Activated naive CD4-positive, alpha-beta T cell treated with anti-CD3 and anti-CD28 coated beads, Interleukin-2, amount 50 U/mL, for 24 hours (primary cell): ENCODE results near the gene TRIM71.
"Not testable (repeated sequence)": the region's sequence is repeated elsewhere in the genome, so short reads cannot be mapped to it uniquely, and the experiment has no call there.

ENCODE experiments used
- H3K27ac Mint-ChIP-seq: one replicate; pipeline ENCODE4 v1.8.0; 2021; ENCODE audit warnings: mild to moderate bottlenecking, mixed read lengths
- H3K27me3 Mint-ChIP-seq: one replicate; pipeline ENCODE4 v1.8.0; 2021; ENCODE audit warnings: mixed read lengths
- H3K36me3 Mint-ChIP-seq: one replicate; pipeline ENCODE4 v1.8.0; 2021; ENCODE audit warnings: mixed read lengths
- H3K4me1 Mint-ChIP-seq: one replicate; pipeline ENCODE4 v1.8.0; 2021; ENCODE audit warnings: mixed read lengths
- H3K4me3 Mint-ChIP-seq: one replicate; pipeline ENCODE4 v1.8.0; 2021; ENCODE audit warnings: mild to moderate bottlenecking, mixed read lengths
- H3K9me3 Mint-ChIP-seq: one replicate; pipeline ENCODE4 v1.8.0; 2021; ENCODE audit warnings: mixed read lengths

TRIM71 gene

GRCh38 chr3:32847045-32847444 lies 29.2 kb downstream of the TRIM71 start:
- H3K36me3 Mint-ChIP-seq, H3K27me3 Mint-ChIP-seq, H3K4me1 Mint-ChIP-seq, H3K9me3 Mint-ChIP-seq, H3K27ac Mint-ChIP-seq, H3K4me3 Mint-ChIP-seq: not testable (repeated sequence)

- Mint-ChIP-seq H3K27ac (no peak overlapping the region), H3K27me3 (no peaks in the 10 kb centered on the region), H3K4me3 (no peak overlapping the region), H3K4me1 (peaks cover 4% of the 10 kb centered on the region), H3K36me3 (no peaks in the 10 kb centered on the region), H3K9me3 (no peaks in the 10 kb centered on the region)
Measured at GRCh38 chr3:32847528-32847927, 29.7 kb downstream of the TRIM71 start.

- Mint-ChIP-seq H3K4me3 (no peak overlapping the region), H3K27me3 (no peaks in the 10 kb centered on the region), H3K9me3 (no peaks in the 10 kb centered on the region), H3K4me1 (no peaks in the 10 kb centered on the region), H3K27ac (no peak overlapping the region), H3K36me3 (no peaks in the 10 kb centered on the region)
Measured at GRCh38 chr3:32848215-32848614, 30.4 kb downstream of the TRIM71 start.

- H3K4me3 Mint-ChIP-seq, result no peak overlapping the region
- H3K36me3 Mint-ChIP-seq, result no peaks in the 10 kb centered on the region
- H3K4me1 Mint-ChIP-seq, result no peaks in the 10 kb centered on the region
- H3K9me3 Mint-ChIP-seq, result no peaks in the 10 kb centered on the region
- H3K27ac Mint-ChIP-seq, result no peak overlapping the region
- H3K27me3 Mint-ChIP-seq, result no peaks in the 10 kb centered on the region
Measured at GRCh38 chr3:32849046-32849445, 31.2 kb downstream of the TRIM71 start.

GRCh38 chr3:32850226-32850625 lies 32.4 kb downstream of the TRIM71 start:
- Mint-ChIP-seq H3K27me3 (no peaks in the 10 kb centered on the region), H3K36me3 (no peaks in the 10 kb centered on the region), H3K9me3 (no peaks in the 10 kb centered on the region), H3K4me1 (no peaks in the 10 kb centered on the region), H3K4me3 (no peak overlapping the region), H3K27ac (no peak overlapping the region)

- Mint-ChIP-seq H3K27me3 (no peaks in the 10 kb centered on the region), H3K27ac (no peak overlapping the region), H3K4me3 (no peak overlapping the region), H3K9me3 (no peaks in the 10 kb centered on the region), H3K4me1 (no peaks in the 10 kb centered on the region), H3K36me3 (no peaks in the 10 kb centered on the region)
Measured at GRCh38 chr3:32850636-32851035, 32.8 kb downstream of the TRIM71 start.

- H3K4me3 Mint-ChIP-seq, result no peak overlapping the region
- H3K4me1 Mint-ChIP-seq, result no peaks in the 10 kb centered on the region
- H3K27me3 Mint-ChIP-seq, result no peaks in the 10 kb centered on the region
- H3K27ac Mint-ChIP-seq, result no peak overlapping the region
- no peaks in the 10 kb centered on the region for H3K9me3 Mint-ChIP-seq
- H3K36me3 Mint-ChIP-seq, result no peaks in the 10 kb centered on the region
Measured at GRCh38 chr3:32852146-32852545, 34.3 kb downstream of the TRIM71 start.

GRCh38 chr3:32855350-32855953 lies 37.7 kb downstream of the TRIM71 start:
- Mint-ChIP-seq H3K4me3 (no peak overlapping the region), H3K9me3 (no peaks in the 10 kb centered on the region), H3K27ac (no peak overlapping the region), H3K4me1 (no peaks in the 10 kb centered on the region), H3K36me3 (no peaks in the 10 kb centered on the region), H3K27me3 (no peaks in the 10 kb centered on the region)

GRCh38 chr3:32856355-32856889 lies 38.6 kb downstream of the TRIM71 start:
- Mint-ChIP-seq H3K27ac (no peak overlapping the region), H3K4me3 (no peak overlapping the region), H3K9me3 (no peaks in the 10 kb centered on the region), H3K36me3 (no peaks in the 10 kb centered on the region), H3K27me3 (no peaks in the 10 kb centered on the region), H3K4me1 (no peaks in the 10 kb centered on the region)

GRCh38 chr3:32856901-32857507 lies 39.2 kb downstream of the TRIM71 start:
- H3K9me3 Mint-ChIP-seq, result no peaks in the 10 kb centered on the region
- no peaks in the 10 kb centered on the region for H3K4me1 Mint-ChIP-seq
- H3K36me3 Mint-ChIP-seq, result no peaks in the 10 kb centered on the region
- H3K27me3 Mint-ChIP-seq, result no peaks in the 10 kb centered on the region
- H3K27ac Mint-ChIP-seq, result no peak overlapping the region
- no peak overlapping the region for H3K4me3 Mint-ChIP-seq

- Mint-ChIP-seq H3K4me3 (no peak overlapping the region), H3K4me1 (no peaks in the 10 kb centered on the region), H3K9me3 (no peaks in the 10 kb centered on the region), H3K27ac (no peak overlapping the region), H3K27me3 (no peaks in the 10 kb centered on the region), H3K36me3 (no peaks in the 10 kb centered on the region)
Measured at GRCh38 chr3:32857921-32858320, 40.1 kb downstream of the TRIM71 start.

GRCh38 chr3:32859604-32860237 lies 41.9 kb downstream of the TRIM71 start:
- no peaks in the 10 kb centered on the region for H3K9me3 Mint-ChIP-seq
- H3K4me1 Mint-ChIP-seq, result no peaks in the 10 kb centered on the region
- H3K4me3 Mint-ChIP-seq, result no peak overlapping the region
- no peaks in the 10 kb centered on the region for H3K36me3 Mint-ChIP-seq
- no peak overlapping the region for H3K27ac Mint-ChIP-seq
- H3K27me3 Mint-ChIP-seq, result no peaks in the 10 kb centered on the region

- Mint-ChIP-seq H3K4me3 (no peak overlapping the region), H3K27ac (no peak overlapping the region), H3K36me3 (no peaks in the 10 kb centered on the region), H3K27me3 (no peaks in the 10 kb centered on the region), H3K9me3 (no peaks in the 10 kb centered on the region), H3K4me1 (no peaks in the 10 kb centered on the region)
Measured at GRCh38 chr3:32860499-32860898, 42.7 kb downstream of the TRIM71 start.

GRCh38 chr3:32861681-32862080 lies 43.9 kb downstream of the TRIM71 start:
- Mint-ChIP-seq H3K36me3 (no peaks in the 10 kb centered on the region), H3K9me3 (no peaks in the 10 kb centered on the region), H3K4me1 (no peaks in the 10 kb centered on the region), H3K4me3 (no peak overlapping the region), H3K27me3 (no peaks in the 10 kb centered on the region), H3K27ac (no peak overlapping the region)

GRCh38 chr3:32862247-32862935 lies 44.6 kb downstream of the TRIM71 start:
- H3K9me3 Mint-ChIP-seq, result no peaks in the 10 kb centered on the region
- no peaks in the 10 kb centered on the region for H3K27me3 Mint-ChIP-seq
- H3K4me3 Mint-ChIP-seq, result no peak overlapping the region
- H3K36me3 Mint-ChIP-seq, result no peaks in the 10 kb centered on the region
- no peaks in the 10 kb centered on the region for H3K4me1 Mint-ChIP-seq
- H3K27ac Mint-ChIP-seq, result no peak overlapping the region

- Mint-ChIP-seq H3K4me1 (no peaks in the 10 kb centered on the region), H3K4me3 (no peak overlapping the region), H3K27me3 (no peaks in the 10 kb centered on the region), H3K9me3 (no peaks in the 10 kb centered on the region), H3K27ac (no peak overlapping the region), H3K36me3 (no peaks in the 10 kb centered on the region)
Measured at GRCh38 chr3:32862936-32863487, 45.2 kb downstream of the TRIM71 start.
